HG02943 (cell line): Measurements from ENCODE around the gene COL1A2.

Source experiments
- ATAC-seq: cut with Tn5 transposase; IDR thresholded peaks from one replicate; pipeline ENCODE4 v1.9.1; 2021; ENCODE audit warnings: mild to moderate bottlenecking, low read depth, moderate library complexity; ENCODE audit not compliant: unreplicated experiment

COL1A2 gene

GRCh38 chr7:94406696-94407095 lies 12.0 kb downstream of the COL1A2 start:
- no peak for ATAC-seq

- no peak for ATAC-seq
Measured at GRCh38 chr7:94409200-94409948, 14.7 kb downstream of the COL1A2 start.

DNA sequence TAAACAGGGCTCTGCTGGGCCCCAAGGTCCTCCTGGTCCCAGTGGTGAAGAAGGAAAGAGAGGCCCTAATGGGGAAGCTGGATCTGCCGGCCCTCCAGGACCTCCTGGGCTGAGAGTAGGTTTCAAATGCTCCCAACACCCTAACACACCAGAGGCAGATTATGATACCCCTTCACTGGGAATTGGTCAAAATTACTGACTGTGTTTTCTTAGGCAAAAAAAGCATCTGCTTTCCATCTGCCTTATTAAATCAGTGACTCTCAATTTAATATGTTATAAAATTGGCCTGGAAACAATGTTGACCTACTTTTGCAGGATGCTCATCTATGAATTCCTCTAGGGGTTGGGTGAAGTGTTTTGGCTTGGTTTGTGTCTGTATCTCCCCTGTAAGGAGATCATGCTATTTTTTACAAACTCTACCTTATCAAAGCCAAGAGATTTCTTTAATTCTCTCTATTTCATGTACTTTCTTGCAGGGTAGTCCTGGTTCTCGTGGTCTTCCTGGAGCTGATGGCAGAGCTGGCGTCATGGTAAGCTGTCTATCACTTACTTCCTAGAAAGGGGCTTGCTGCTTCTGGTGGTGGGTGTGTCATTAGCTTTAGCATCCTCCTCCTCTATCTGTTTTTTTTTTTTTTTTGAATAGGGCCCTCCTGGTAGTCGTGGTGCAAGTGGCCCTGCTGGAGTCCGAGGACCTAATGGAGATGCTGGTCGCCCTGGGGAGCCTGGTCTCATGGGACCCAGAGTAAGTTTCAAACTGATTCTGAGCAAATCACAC lies 15.9 kb downstream of the COL1A2 start:
- no peak for ATAC-seq

DNA sequence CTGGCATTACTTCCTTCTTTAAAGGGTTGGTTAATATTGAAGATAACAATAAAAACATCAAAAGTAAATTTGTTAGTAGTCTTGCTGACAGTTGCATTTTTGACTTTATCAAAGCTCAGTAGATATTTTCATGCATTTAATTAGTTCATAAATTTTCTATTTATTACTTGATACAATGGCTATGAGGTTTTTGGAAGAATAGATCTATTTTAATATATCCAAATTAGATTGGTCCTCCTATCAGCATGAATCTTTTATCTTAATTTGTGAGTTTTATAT lies 16.4 kb downstream of the COL1A2 start:
- no peak for ATAC-seq

DNA sequence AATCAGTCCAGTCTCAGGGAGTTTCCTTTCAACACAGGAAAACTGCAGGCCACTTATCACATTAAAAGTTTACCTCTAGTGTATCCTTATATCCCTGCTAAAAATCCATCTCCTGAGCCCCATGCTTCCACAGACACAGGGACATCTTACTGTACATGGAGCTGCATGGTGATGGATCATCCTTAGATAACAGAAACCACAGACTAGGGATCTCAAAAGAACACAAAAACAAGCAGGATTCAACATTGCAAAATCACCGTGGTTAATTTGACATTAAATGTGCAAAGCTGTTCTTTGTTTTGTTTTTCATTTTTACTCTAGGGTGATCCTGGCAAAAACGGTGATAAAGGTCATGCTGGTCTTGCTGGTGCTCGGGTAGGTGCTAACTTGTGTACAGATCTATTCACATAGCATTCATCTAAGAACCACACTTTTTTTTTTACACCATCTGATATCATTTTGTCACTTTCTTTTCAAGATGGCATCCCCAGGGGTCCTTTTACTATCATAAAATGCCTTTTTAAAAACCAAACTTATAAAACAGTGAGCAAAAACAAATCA lies 18.1 kb downstream of the COL1A2 start:
- no peak for ATAC-seq

DNA sequence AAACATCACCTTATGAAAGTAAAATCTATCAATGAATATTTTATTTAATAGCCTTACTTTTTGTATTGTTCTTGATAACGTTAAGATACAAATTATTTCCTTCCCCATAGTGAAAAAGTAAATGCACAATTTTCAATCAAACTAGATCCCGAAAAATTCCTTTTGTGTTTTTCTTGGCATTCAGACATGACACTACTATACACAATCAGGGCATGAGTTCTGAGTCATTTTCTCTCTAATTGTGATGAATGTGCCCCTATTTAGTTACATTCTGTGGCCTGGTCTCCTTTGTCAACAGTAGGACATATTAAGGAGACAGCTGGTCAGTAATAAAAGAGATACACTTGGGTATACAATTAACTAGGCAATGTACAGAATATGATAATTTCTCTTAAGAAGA lies 19.8 kb downstream of the COL1A2 start:
- no peak for ATAC-seq

DNA sequence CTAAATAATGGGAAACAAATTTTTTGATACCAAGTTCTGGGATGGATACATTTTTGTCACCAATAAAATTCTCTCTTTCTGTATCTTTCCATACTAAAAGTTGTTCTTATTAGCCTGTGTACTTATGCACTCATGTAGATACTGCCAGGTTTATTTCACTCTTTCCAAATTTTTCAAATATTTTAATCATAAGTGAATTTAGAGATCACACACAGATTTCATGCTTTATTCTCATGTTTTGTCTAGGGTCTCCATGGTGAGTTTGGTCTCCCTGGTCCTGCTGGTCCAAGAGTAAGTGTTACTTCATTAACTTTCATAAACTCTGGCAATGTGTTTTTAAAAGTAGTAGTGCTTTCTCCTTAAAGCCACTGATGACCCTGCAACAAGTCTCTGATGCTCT lies 20.3 kb downstream of the COL1A2 start:
- ATAC-seq = no peak

DNA sequence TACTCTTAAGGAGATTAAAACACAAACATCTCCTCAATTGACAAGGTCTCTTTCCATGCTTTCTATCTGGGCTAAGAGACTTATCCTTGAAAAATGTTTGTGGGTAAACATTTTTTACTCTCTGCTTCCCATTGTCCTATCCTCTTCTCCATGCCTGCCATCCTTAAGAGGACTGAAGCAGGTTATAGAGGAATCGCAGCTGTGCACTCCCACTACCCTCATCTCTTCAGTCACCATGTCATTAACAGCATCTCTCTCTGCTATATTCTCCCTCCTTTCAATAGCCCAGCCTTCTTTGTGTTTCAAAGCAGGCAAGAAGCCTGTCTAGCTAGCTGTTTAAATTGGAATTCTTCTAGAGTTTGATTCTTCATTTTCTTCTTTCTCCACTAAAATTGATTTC lies 22.6 kb downstream of the COL1A2 start:
- no peak for ATAC-seq

DNA sequence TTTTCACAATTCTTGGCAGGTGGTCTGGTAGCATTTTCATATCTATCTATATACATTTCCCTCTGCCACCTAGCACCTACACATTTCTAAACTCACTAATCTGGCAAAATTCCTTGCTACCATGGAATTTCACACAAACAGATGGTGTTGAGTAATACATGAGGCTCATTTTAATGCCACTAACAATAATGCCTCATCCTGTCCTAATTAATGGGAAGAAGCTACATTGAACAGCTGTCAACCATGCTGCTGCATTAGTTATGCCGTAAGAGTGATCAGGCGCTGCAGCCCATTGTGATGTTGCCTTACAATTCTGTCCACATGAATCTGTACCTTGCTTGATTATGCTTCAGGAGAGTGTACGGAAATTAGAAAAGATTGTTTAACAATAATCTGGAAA lies 23.2 kb downstream of the COL1A2 start:
- no peak for ATAC-seq

- ATAC-seq = no peak
Measured at GRCh38 chr7:94418851-94419250, 24.2 kb downstream of the COL1A2 start.

GRCh38 chr7:94420328-94420727 lies 25.6 kb downstream of the COL1A2 start:
- ATAC-seq = no peak

- no peak for ATAC-seq
Measured at GRCh38 chr7:94421681-94422080, 27.0 kb downstream of the COL1A2 start.

DNA sequence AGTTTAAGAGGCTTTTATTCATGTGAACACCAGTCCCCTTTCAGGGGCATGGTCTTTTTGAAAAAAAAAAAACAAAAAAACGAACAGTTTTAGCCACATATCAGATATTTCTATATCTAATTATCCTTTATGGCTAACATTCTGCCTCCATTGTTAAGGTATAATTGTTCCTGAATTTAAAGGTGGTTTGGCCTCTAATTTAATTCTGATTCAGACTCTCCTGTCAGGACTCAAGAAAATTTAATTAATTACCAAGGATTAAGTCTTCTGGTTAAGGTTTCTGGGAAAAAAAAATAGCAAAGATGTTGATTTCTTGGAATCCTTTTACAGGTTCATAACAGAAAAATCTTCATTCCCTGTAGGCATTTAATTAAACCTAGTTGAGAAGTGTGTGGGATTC lies 27.4 kb downstream of the COL1A2 start:
- no peak for ATAC-seq

- no peak for ATAC-seq
Measured at GRCh38 chr7:94422827-94423460, 28.2 kb downstream of the COL1A2 start.

- no peak for ATAC-seq
Measured at GRCh38 chr7:94423863-94424735, 29.4 kb downstream of the COL1A2 start.

GRCh38 chr7:94425546-94425945 lies 30.9 kb downstream of the COL1A2 start:
- ATAC-seq = no peak

DNA sequence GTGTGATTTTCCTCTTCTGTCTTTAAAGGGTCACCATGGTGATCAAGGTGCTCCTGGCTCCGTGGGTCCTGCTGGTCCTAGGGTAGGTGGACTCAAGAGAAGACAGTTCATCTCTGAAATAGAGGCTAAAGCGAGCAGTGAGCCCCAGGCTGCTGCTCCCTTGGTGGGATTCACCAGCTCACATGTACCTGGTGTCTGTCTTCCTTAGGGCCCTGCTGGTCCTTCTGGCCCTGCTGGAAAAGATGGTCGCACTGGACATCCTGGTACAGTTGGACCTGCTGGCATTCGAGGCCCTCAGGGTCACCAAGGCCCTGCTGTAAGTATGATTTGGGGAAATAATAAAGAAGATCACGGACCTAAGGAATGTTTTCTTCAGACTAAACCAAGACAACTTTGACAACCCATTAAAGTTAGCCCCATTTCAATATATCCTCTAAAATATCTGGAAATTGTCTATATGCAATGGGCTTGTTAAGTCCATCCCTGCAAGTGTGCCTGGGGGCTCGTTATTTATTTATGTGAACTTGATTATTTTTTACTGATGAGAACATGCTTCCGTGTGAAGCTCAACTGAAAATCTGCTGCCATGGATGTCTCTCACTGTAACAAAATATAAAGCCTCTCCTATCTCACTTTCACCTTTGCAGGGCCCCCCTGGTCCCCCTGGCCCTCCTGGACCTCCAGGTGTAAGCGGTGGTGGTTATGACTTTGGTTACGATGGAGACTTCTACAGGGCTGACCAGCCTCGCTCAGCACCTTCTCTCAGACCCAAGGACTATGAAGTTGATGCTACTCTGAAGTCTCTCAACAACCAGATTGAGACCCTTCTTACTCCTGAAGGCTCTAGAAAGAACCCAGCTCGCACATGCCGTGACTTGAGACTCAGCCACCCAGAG lies 32.5 kb downstream of the COL1A2 start:
- ATAC-seq = no peak

DNA sequence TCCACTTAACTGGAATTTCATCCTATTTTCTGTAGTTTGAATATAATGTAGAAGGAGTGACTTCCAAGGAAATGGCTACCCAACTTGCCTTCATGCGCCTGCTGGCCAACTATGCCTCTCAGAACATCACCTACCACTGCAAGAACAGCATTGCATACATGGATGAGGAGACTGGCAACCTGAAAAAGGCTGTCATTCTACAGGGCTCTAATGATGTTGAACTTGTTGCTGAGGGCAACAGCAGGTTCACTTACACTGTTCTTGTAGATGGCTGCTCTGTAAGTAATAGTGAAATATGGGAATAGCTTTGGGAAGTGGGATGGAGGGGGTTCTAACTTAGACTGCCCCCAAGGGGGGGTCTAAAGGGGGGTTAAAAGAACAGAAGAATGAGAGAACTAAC lies 34.5 kb downstream of the COL1A2 start:
- no peak for ATAC-seq

GRCh38 chr7:94431176-94431575 lies 36.5 kb downstream of the COL1A2 start:
- no peak for ATAC-seq
